HG03378 (cell line): ENCODE measurements around the gene SPTB.

Experiments used
- ATAC-seq: cut with Tn5 transposase; IDR thresholded peaks from one replicate; pipeline ENCODE4 v1.9.1; 2021; ENCODE audit warnings: mild to moderate bottlenecking, moderate library complexity; ENCODE audit not compliant: unreplicated experiment

Gene SPTB

DNA sequence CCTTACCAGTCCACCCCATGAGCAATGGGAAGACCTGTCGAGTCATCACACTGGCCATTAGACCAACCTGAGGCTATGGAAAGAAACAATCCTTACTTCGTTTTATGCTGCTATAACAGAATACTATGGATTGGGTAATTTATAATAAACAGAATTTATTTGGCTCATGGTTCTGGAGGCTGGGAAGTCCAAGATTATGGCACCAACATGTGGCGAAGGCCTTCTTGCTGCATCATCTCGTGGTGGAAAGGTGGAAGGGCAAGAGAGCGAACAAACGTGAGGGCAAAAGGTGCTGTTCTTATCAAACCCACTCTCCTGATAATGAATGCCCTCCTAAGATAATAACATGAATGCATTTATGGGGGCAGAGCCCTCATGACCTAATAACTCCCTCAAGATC, 9.6 kb upstream of the SPTB start:
- ATAC-seq, result no peak

- no peak for ATAC-seq
Observed at GRCh38 chr14:64885559-64885958, 5.9 kb upstream of the SPTB start.

DNA sequence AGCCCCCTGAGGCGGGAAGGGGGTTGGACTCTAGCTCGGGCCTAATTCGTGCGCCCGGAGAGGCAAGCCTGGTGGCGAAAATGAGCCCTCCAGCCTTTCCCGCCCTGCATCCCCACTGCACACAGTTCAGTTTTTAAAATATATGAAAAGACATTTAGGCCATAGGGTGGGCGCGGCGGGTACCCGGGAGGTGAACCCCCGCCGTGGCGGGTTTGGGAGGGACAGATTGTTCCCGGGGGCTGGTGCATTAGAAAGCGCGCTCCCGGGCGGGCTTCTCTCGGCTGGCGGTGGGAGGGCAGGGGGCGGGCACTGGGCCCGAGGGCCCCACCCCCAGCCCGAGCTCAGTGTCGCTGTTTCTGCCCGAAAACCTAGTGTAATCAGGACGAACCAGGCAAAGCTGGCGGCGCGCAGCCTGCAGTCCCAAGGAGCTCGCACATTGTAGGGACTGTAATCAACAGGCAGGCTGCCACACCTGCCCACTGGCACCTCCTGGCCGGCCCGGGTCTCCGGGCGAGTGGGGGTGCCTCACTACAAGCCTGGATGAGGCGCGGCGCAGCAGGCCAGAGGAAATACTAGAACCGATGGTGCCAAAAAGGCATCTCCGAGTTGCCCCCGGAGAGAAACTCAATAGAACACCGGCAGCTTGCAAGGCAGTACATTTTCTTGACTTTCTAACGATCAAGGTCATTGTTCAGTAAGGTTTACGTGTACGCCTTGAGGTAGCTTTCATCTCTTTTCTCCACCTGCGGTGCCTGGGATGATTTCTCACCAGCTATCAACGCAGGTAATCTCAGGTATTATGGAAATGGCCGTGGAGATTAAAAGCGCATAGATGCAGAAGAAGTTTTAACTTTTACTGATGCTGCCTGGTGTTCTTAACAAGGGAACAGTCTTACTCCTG, 764 bp upstream of the SPTB start:
- no peak for ATAC-seq

DNA sequence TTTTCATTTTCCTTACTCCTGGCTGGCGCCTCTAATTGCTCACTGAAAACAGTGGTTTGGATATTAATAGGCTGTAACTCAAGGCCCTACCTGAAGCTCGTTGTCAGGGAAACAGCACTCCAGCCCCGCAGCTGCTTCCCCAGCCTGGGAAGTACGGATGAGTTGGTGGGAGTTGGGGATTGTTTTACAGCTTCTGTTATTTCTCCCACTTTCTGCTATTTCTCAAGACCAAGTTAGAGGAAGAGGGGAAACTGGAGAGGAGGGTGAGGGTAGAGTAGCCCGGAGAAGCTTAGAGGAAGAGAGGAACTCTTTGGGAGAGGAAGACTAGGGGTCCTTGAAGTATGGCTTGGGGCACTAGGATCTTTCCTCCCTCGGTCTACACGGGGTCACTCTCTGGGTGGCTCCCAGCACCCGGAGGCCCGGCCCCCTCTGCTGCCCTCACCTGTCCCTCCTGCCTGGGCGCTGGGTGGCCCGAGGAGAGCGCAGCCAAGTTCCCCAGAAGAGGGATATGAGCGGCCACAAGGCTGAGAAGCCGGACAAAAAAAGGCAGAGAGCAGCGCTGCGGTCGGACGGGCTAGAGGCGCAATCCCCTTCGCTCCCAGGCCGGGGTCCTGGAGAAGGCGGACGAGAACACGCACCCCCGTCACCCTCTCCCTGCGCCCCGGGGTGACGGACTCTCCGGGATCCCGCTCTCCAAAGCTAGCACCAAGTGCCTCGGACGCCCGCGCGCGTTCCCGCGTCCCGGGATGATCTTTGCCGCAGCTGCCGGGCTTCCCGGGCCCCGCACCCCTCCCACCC, 671 bp downstream of the SPTB start:
- no peak for ATAC-seq

GRCh38 chr14:64877846-64878245, 1.9 kb downstream of the SPTB start:
- ATAC-seq, result no peak

- no peak for ATAC-seq
Observed at GRCh38 chr14:64875350-64875749, 4.4 kb downstream of the SPTB start.

DNA sequence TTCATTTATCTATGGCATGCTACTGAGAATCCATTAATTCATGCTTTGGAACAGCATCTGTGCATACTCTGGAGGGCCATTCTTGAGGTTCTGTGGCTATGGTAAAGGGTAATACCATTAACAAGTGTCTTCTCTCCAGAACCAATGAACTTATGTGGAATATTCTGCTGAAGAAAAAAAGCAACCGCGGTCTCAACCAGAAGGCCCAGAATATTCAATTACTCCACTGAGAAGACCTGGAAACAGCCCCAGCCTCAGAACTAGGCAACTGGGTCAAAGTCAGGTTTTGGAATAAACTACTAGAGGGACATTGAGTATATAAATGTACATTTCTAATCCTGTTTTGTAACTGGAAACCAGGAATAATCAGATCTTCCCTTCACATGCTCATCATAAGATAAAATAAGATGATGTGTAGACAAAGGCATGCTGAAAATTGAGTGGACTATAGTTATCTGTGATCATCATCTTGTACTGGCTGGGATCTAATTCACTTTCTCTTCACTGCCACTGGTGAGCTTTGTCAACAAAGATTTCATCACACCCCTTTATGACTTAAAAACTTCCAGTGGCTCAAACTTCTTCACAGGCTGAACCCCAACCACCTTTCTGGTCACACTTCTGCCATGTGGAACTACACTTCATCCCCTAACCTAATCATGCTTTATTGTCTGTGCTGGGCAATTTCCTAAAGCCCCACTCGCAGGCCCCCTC, 6.0 kb downstream of the SPTB start:
- ATAC-seq, result no peak

DNA sequence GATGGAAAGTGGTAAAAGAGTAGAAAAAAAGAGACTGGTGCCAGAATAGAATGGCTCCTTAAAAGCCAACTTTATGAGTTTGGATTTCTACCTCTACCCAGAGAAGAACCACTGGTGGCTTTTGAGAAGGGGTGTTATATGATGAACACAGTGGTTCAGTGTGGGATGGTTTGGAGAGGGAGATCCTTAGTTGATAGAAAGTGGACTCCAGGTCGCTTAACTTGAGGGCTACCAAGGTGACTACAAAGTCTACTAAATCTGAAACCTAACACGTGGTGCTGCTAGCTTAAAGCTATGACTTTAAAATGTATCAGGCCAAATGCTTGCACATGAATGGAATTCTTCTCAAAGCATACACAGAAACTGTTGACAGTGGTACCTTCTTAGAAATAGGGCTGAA, 8.4 kb downstream of the SPTB start:
- no peak for ATAC-seq

- no peak for ATAC-seq
Observed at GRCh38 chr14:64870160-64870559, 9.5 kb downstream of the SPTB start.

DNA sequence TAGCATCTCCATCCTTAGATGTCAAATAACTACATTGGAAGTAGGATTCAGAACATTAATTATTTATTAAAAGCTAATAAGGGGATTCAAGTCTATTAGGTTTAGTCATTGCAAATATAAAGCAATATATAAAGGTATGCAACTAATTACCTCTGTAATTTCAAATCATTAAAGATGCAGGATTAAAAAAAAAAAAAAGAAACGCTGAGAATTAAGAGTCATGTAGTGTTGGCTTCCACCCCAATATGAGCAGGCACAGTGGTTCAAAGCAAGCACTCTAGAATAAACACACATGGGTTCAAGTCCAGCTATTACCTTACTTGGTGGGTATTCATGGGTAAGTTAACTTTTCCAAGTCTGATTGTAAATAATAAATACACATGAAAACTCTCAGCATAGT, 10.9 kb downstream of the SPTB start:
- no peak for ATAC-seq

- ATAC-seq, result no peak
Observed at GRCh38 chr14:64868379-64868778, 11.3 kb downstream of the SPTB start.

DNA sequence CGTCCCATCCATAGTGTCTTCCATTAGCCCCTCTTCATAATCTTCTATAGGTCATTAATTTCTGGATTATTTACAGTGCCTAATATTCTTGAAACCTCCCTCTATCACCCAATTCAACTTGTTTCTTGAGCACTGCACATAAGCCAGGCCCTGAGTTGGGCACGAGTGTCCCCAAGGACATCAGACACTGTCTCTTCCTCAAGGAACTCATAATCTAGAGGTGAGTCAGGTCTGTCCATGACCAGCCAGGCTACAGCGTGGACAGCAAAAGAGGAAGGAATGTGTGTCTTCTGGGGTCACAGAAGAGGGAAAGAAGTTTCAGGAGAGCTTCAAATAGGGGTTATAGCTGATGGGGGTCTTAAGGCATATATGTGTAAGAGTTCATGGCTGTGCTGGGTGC, 12.5 kb downstream of the SPTB start:
- ATAC-seq, result no peak

- no peak for ATAC-seq
Observed at GRCh38 chr14:64865992-64866391, 13.7 kb downstream of the SPTB start.

DNA sequence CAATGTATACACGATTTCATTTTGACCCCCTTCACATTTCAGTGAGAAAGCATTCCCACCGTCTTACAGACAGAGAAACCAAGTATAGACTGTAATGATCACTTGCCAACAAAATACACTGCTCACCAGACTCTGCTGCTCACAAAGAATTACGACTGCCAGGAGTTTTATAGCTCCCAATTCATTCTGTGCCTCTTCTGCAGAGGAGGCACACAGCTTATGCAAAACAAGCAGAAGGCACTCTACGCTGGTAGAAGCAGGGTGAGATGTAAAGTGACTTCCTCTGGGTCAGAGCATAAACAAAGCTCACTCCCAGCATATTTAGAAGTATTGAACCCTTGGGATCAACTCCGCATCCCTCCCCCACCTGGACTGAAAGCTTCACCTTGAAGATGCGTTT, 14.6 kb downstream of the SPTB start:
- no peak for ATAC-seq

- no peak for ATAC-seq
Observed at GRCh38 chr14:64864258-64864657, 15.4 kb downstream of the SPTB start.

- ATAC-seq, result no peak
Observed at GRCh38 chr14:64861916-64862315, 17.8 kb downstream of the SPTB start.

- no peak for ATAC-seq
Observed at GRCh38 chr14:64860039-64860438, 19.7 kb downstream of the SPTB start.

- ATAC-seq, result no peak
Observed at GRCh38 chr14:64857979-64858744, 21.5 kb downstream of the SPTB start.

DNA sequence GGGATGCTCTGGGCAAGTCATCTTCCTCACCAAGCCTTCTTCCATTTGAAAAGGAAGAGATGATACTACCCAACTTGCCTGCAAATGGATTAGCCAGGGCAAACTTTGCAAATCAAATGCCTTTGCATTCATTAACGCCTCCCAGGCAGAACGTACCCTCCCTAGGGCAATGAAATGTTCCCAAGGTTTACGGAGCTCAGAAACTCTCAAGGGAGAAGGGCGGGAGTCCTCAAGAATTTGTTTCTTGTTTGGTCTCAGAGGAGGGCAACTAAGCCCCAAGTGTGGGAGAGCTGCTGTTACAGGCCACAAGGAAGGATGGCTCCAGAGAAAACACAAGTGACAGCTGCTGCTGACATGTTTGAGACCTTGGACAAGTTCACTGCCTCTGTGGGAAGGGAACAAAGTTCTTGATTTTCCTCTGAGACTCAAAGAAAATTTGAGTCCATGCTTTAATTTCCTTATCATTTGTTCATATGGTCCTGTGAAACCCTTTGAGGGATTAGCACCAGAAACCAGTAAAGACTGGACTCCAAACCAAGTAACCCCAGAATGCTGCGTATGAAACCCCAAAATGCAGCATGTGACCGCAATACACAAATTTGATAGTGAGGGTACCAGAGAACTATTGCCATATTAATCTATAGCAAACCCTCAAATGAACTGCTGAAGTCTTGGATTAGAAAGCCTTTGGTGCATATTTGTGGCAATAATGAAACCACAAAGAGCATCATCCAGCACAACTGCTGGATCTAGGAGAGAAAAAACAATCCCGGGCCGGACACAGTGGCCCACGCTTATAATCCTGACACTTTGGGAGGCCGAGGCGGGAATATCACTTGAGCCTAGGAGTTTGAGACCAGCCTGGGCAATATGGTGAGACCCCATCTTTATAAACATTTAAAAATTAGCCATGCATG, 22.9 kb downstream of the SPTB start:
- ATAC-seq, result no peak
